ENCODE results near the gene GPR156. TPM values are rescaled to one million over a fixed set of nuclear protein-coding genes. Genes with fewer than 3 reads are reported as not detected.

GPR156 gene
- polyA plus RNA-seq, 1 donor (not counting 4 experiments of a cell fraction or from before 2014, with no cell fraction given) = 0.17 TPM

DNA sequence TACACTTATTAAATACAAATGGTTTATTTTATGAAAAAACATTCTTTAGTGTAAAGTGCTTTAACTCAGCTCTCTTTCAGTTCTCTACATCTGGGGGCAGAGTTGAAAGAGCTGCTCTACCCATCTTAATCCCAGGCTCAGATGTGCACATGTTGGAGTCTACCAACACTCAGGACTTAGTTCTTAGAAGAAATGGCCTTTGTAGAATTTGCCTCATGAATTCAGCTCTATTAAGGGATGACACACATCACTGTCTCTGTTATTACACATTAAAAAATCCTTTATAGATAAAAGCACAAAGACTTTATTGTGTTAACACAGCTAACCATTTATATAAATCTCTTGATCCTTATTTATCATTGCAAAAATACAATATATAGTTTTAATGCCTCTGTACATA is 159.0 kb downstream of the GPR156 start:
- dilution Hi-C loops (cut with MboI; ENCODE audit: extremely low pct_ligation_motif_present, low sequenced_read_pairs) = no loop called here
- no peak for FAIRE-seq

GRCh38 chr3:120119846-120120510 is 165.0 kb downstream of the GPR156 start:
- no peak overlapping the region for H2AFZ ChIP-seq (ENCODE audit: control insufficient read depth, low read length)
- dilution Hi-C loops (cut with MboI; ENCODE audit: extremely low pct_ligation_motif_present, low sequenced_read_pairs) = no loop called here
- no peak for FAIRE-seq

More for the DNA sequence above, 159.0 kb downstream of the GPR156 start:
- Histone ChIP-seq H3K27me3 (ENCODE audit: control insufficient read depth, extremely low read depth, insufficient read depth, low read length) (no peaks in the 10 kb centered on the region), H3K4me1 (ENCODE audit: control insufficient read depth, extremely low read depth, insufficient read depth, low read length) (no peaks in the 10 kb centered on the region), H3K79me2 (ENCODE audit: control insufficient read depth, insufficient read depth, low read length) (no peaks in the 10 kb centered on the region), H3K27ac (ENCODE audit: control insufficient read depth, insufficient read depth, low read length) (no peak overlapping the region), H3K36me3 (ENCODE audit: control insufficient read depth in 2 of 2, extremely low read depth in 1 of 2, insufficient read depth in 2 of 2, low read length in 2 of 2) (no peaks in the 10 kb centered on the region), H3K9ac (ENCODE audit: control insufficient read depth, extremely low read depth, insufficient read depth, low read length) (no peak overlapping the region), H4K20me1 (ENCODE audit: control insufficient read depth, extremely low read depth, insufficient read depth, low read length) (no peaks in the 10 kb centered on the region), H3K4me2 (ENCODE audit: control insufficient read depth, extremely low read depth, insufficient read depth, low read depth, low read length) (no peak overlapping the region), H3K4me3 (ENCODE audit: control insufficient read depth in 2 of 3, extremely low read depth in 1 of 3, insufficient read depth in 2 of 3, low read depth in 1 of 3, low read length in 3 of 3) (no peak overlapping the region), H3K9me3 (ENCODE audit: control insufficient read depth, low read depth, low read length) (no peaks in the 10 kb centered on the region), H2AFZ (ENCODE audit: control insufficient read depth, low read length) (no peak overlapping the region), H3K9me1 (ENCODE audit: control insufficient read depth, extremely low read depth, insufficient read depth, low read length) (no peaks in the 10 kb centered on the region)
- no peak for DNase-seq (ENCODE audit: low read depth, low spot score)
- no peak for TF ChIP-seq EZH2 (IDR thresholded peaks at IDR 0.05; ENCODE audit: low read length)
- TF ChIP-seq, protein P1, sequence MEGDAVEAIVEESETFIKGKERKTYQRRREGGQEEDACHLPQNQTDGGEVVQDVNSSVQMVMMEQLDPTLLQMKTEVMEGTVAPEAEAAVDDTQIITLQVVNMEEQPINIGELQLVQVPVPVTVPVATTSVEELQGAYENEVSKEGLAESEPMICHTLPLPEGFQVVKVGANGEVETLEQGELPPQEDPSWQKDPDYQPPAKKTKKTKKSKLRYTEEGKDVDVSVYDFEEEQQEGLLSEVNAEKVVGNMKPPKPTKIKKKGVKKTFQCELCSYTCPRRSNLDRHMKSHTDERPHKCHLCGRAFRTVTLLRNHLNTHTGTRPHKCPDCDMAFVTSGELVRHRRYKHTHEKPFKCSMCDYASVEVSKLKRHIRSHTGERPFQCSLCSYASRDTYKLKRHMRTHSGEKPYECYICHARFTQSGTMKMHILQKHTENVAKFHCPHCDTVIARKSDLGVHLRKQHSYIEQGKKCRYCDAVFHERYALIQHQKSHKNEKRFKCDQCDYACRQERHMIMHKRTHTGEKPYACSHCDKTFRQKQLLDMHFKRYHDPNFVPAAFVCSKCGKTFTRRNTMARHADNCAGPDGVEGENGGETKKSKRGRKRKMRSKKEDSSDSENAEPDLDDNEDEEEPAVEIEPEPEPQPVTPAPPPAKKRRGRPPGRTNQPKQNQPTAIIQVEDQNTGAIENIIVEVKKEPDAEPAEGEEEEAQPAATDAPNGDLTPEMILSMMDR (optimal IDR thresholded peaks at IDR 0.05 in 1 of 3, IDR thresholded peaks at IDR 0.05 in 1 of 3, conservative IDR thresholded peaks at IDR 0.05 in 1 of 3; ENCODE audit: extremely low read depth in 1 of 3, insufficient read depth in 2 of 3, low read length in 3 of 3) = no peak

More at GRCh38 chr3:120119846-120120510, 165.0 kb downstream of the GPR156 start:
- Histone ChIP-seq H3K4me2 (ENCODE audit: control insufficient read depth, extremely low read depth, insufficient read depth, low read depth, low read length) (no peak overlapping the region), H3K9me3 (ENCODE audit: control insufficient read depth, low read depth, low read length) (no peaks in the 10 kb centered on the region), H3K27ac (ENCODE audit: control insufficient read depth, insufficient read depth, low read length) (no peak overlapping the region), H3K27me3 (ENCODE audit: control insufficient read depth, extremely low read depth, insufficient read depth, low read length) (no peaks in the 10 kb centered on the region), H3K36me3 (ENCODE audit: control insufficient read depth in 2 of 2, extremely low read depth in 1 of 2, insufficient read depth in 2 of 2, low read length in 2 of 2) (no peaks in the 10 kb centered on the region), H3K4me3 (ENCODE audit: control insufficient read depth in 2 of 3, extremely low read depth in 1 of 3, insufficient read depth in 2 of 3, low read depth in 1 of 3, low read length in 3 of 3) (no peak overlapping the region), H3K79me2 (ENCODE audit: control insufficient read depth, insufficient read depth, low read length) (no peaks in the 10 kb centered on the region), H3K9ac (ENCODE audit: control insufficient read depth, extremely low read depth, insufficient read depth, low read length) (no peak overlapping the region), H3K4me1 (ENCODE audit: control insufficient read depth, extremely low read depth, insufficient read depth, low read length) (peaks cover 4% of the 10 kb centered on the region), H3K9me1 (ENCODE audit: control insufficient read depth, extremely low read depth, insufficient read depth, low read length) (no peaks in the 10 kb centered on the region), H4K20me1 (ENCODE audit: control insufficient read depth, extremely low read depth, insufficient read depth, low read length) (no peaks in the 10 kb centered on the region)
- DNase-seq (ENCODE audit: low read depth, low spot score) = no peak
- TF ChIP-seq, protein P1 (optimal IDR thresholded peaks at IDR 0.05 in 1 of 3, IDR thresholded peaks at IDR 0.05 in 1 of 3, conservative IDR thresholded peaks at IDR 0.05 in 1 of 3; ENCODE audit: extremely low read depth in 1 of 3, insufficient read depth in 2 of 3, low read length in 3 of 3) = no peak
- no peak for TF ChIP-seq EZH2 (IDR thresholded peaks at IDR 0.05; ENCODE audit: low read length)

Small RNAs within 50 kb of the gene (small RNA-seq; reads per million reads assigned to genes)
- gene RF00019 (ENCODE audit: insufficient read length in 3 of 3, low read depth in 3 of 3, low replicate concordance in 1 of 3) = 0 reads per million in 3 experiments
- 0 to 0.67 (median 0) reads per million in 3 experiments for gene RN7SL397P (ENCODE audit: insufficient read length in 3 of 3, low read depth in 3 of 3, low replicate concordance in 1 of 3)

Other genes starting within 250 kb of the GPR156 start
- gene GSK3B, start 190.8 kb downstream of the GPR156 start, polyA plus RNA-seq = 62.0 to 73.3 TPM (median 68.5 TPM) in 3 replicates
- gene LRRC58, start 64.1 kb upstream of the GPR156 start, polyA plus RNA-seq = 9.7 to 17.4 TPM (median 14.6 TPM) in 3 replicates
- 59.0 to 93.9 TPM (median 67.1 TPM) in 3 replicates for gene FSTL1, start 165.8 kb upstream of the GPR156 start, polyA plus RNA-seq

Data from keratinocyte (primary cell).